BE2C (cell line): Measurements from ENCODE around the gene FOXN3.

ENCODE experiments used
- DNase-seq: peaks from one replicate; pipeline ENCODE4 v3.0.0-alpha.2; 2020
- H3K27me3 ChIP-seq: fragments of 250-450 bp; sonication (Bioruptor Pico); 2 replicates; pipeline ENCODE4 v1.5.1; 2020; ENCODE audit warnings: mild to moderate bottlenecking
- H3K36me3 ChIP-seq: fragments of 250-450 bp; sonication (Bioruptor Pico); 2 replicates; pipeline ENCODE4 v1.5.1; 2020; ENCODE audit warnings: mild to moderate bottlenecking
- H3K4me1 ChIP-seq: fragments of 250-450 bp; sonication (Bioruptor Pico); 2 replicates; pipeline ENCODE4 v1.5.1; 2020
- H3K4me3 ChIP-seq: 2 replicates; pipeline ENCODE4 v1.5.1; 2011; ENCODE audit warnings: low read depth, low read length
- H3K9me3 ChIP-seq: fragments of 250-450 bp; sonication (Bioruptor Pico); 2 replicates; pipeline ENCODE4 v1.5.1; 2020
- TF ChIP-seq, protein P1 (sequence below): IDR thresholded peaks from 2 replicates; pipeline ENCODE4 v1.5.1; 2012; ENCODE audit warnings: mild to moderate bottlenecking, low read depth, low read length

Gene FOXN3

DNA sequence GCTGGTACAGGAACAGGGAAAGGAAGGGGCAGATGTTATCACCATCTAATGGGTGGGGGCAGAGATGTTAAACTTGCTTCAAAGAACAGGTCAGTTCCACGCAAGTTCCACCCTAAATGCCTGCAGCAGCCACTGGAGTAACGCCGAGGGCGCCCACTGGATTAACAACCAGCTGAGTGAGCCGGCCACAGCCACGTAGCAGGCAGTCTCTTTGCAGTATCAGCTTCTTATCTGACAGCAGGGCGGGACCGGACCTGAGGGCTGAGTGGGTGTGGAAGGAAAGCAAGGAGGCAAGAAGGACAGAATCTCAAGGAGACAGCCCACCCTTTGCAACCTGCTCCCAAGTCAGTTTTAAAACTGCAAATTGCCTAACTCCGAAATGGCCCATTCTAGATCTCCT is 38.4 kb upstream of the FOXN3 start:
- Histone ChIP-seq H3K9me3 (no peaks in the 10 kb centered on the region), H3K4me1 (peaks cover 4% of the 10 kb centered on the region), H3K4me3 (no peak overlapping the region), H3K27me3 (no peaks in the 10 kb centered on the region), H3K36me3 (no peaks in the 10 kb centered on the region)
- peak; percentile 40 for DNase-seq
- TF ChIP-seq, protein P1, sequence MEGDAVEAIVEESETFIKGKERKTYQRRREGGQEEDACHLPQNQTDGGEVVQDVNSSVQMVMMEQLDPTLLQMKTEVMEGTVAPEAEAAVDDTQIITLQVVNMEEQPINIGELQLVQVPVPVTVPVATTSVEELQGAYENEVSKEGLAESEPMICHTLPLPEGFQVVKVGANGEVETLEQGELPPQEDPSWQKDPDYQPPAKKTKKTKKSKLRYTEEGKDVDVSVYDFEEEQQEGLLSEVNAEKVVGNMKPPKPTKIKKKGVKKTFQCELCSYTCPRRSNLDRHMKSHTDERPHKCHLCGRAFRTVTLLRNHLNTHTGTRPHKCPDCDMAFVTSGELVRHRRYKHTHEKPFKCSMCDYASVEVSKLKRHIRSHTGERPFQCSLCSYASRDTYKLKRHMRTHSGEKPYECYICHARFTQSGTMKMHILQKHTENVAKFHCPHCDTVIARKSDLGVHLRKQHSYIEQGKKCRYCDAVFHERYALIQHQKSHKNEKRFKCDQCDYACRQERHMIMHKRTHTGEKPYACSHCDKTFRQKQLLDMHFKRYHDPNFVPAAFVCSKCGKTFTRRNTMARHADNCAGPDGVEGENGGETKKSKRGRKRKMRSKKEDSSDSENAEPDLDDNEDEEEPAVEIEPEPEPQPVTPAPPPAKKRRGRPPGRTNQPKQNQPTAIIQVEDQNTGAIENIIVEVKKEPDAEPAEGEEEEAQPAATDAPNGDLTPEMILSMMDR, result no peak

DNA sequence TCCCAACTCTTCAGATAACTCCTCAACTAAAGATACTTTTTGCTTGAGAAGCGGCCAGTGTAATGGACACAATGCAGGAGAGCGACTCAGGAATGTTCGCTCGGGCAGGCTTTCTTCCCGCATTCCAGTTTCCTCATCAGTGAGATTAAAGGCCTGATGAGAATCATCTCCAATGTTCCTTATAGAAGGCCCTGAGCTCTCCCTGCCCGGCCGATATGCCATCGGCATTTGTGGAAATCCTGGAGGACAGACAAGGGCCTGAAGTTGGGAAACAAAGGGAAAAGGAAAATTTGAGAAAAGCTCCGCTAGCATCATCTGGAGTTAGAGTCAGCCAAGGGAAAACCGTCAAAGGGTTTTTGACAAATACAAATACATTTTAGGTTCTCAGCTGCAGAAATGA is 38.0 kb upstream of the FOXN3 start:
- TF ChIP-seq, protein P1, result no peak
- Histone ChIP-seq H3K4me3 (no peak overlapping the region), H3K9me3 (no peaks in the 10 kb centered on the region), H3K4me1 (peaks cover 4% of the 10 kb centered on the region), H3K27me3 (no peaks in the 10 kb centered on the region), H3K36me3 (no peaks in the 10 kb centered on the region)
- no peak for DNase-seq

DNA sequence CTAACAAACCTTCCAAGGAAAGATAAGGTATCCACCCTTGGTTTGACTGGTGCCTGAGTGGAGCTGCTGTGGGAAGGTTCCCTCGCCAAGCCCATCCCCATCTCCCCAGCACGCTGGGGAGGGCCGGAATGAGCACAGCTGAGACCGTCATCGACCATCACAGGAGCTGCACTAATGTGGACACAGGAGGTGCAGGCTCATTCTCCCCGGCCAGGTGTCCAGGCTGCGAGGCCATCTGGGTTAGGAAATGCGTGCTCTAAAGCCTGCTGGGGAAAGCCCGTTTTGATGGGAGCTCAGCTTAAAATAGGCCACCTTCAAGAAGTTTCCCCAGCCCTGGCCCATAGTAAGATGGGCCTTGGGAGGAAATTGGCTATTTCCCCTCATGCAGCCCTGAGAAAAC is 35.2 kb upstream of the FOXN3 start:
- Histone ChIP-seq H3K9me3 (no peaks in the 10 kb centered on the region), H3K27me3 (no peaks in the 10 kb centered on the region), H3K4me3 (no peak overlapping the region), H3K4me1 (peaks cover 4% of the 10 kb centered on the region), H3K36me3 (no peaks in the 10 kb centered on the region)
- TF ChIP-seq, protein P1, result no peak
- DNase-seq, result no peak

DNA sequence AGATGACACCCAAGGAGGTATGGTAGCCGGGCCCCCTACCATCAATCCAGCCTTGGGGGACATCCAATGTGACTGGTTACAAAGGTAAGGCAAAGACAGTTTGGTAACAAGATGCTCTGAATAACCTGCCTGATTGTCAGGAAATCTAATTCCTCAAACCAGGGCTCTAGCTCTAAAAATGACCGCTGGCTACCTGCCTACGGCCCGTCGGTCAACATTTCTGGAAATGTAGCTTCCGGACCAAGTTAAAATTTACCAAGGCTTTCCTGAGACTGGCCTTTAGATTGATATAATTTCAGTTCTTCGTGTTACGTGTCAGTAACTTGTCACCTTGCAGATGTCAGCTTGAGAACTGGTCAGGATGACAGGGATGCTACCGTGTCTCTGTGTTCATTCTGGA is 34.2 kb upstream of the FOXN3 start:
- TF ChIP-seq, protein P1, result no peak
- Histone ChIP-seq H3K4me3 (no peak overlapping the region), H3K4me1 (peaks cover 4% of the 10 kb centered on the region), H3K36me3 (no peaks in the 10 kb centered on the region), H3K9me3 (no peaks in the 10 kb centered on the region), H3K27me3 (no peaks in the 10 kb centered on the region)
- no peak for DNase-seq

DNA sequence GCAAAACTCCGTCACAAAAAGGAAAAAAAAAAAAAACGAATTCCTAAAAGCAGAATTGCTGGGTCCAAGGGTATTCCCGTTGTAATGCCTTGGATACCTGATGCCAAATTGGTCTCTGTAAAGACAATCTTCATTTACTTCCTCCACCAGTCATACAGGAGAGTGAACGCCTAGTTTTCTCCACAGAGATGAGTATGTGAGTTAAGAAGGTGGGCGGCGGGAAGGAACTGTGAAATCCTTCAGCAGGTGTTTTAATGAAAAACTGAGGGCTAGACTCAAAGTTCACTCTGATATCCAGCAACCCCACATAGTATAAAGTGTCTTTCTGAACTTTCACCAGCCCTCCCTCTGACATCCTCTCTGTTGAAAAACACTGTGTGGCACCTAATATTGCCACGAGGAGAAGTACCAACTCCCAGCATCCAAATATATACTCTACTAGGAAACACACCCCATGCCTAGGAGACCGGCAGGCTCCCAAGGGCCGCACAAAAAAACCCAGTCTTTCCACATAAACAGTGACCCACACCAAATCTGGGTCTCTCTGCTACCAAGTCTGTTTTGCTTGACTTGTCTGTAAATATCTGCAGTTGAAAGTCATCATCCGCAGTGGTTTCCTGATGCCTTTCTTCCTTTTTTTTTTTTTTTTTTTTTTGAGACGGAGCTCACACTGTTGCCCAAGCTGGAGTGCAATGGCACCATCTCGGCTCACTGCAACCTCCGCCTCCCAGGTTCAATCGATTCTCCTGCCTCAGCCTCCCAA is 30.3 kb upstream of the FOXN3 start:
- H3K36me3 ChIP-seq, result no peaks in the 10 kb centered on the region
- H3K9me3 ChIP-seq, result no peaks in the 10 kb centered on the region
- TF ChIP-seq, protein P1, result no peak
- H3K27me3 ChIP-seq, result no peaks in the 10 kb centered on the region
- H3K4me1 ChIP-seq, result peaks cover 4% of the 10 kb centered on the region; the same call in 1 of the 2 replicates
- no peak overlapping the region for H3K4me3 ChIP-seq
- DNase-seq, result no peak

DNA sequence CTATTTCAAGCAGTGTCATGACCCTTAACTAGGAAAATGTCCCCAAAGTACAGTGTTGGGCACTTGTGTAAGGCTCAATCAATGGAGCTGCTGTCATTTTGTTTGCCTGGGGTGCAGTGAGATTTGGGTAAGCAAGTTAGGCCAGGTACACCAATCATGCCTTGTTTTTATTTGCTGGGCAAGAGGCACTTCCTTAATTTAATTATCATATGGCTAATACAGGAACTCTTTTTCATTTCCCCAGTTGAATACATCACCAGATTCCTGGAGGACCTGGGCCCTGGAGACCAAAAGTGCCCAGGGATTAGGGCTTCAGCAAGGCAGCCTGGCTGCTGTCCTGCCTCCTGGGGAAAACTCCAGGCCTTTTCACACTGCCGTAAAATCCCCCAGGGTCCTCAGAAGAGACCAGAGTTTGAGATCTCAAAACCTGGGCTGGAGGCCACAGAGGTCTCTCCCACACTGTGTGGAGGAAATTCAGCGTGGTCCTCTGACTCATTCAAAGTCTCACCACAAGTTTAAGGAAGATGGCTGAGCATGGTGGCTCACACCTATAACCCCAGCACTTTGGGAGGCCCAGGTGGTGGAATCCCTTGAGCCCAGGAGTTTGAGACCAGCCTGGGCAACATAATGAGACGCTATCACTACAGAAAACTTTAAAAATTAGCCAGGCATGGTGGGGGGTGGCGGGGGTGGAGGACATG is 28.4 kb upstream of the FOXN3 start:
- TF ChIP-seq, protein P1, result no peak
- peak; percentile 22 for DNase-seq
- Histone ChIP-seq H3K4me3 (no peak overlapping the region), H3K4me1 (peaks cover 4% of the 10 kb centered on the region; the same call in 1 of the 2 replicates), H3K36me3 (no peaks in the 10 kb centered on the region), H3K27me3 (no peaks in the 10 kb centered on the region), H3K9me3 (no peaks in the 10 kb centered on the region)
